ENCODE results near the gene DGKB. TPM values are rescaled to one million over a fixed set of nuclear protein-coding genes. Genes with fewer than 3 reads are reported as not detected.

The DGKB gene
- total RNA-seq, 1 donor from 2014 or later = 0.32 TPM

GRCh38 chr7:14446829-14447228, 455.7 kb downstream of the DGKB start:
- Mint-ChIP-seq H3K4me1 (ENCODE audit: unreplicated experiment) (no peaks in the 10 kb centered on the region), H3K4me3 (ENCODE audit: unreplicated experiment) (no peak overlapping the region), H3K9me3 (ENCODE audit: unreplicated experiment) (no peaks in the 10 kb centered on the region), H3K27me3 (ENCODE audit: unreplicated experiment) (peaks cover 3% of the 10 kb centered on the region), H3K27ac (ENCODE audit: unreplicated experiment) (no peak overlapping the region), H3K36me3 (ENCODE audit: unreplicated experiment) (no peaks in the 10 kb centered on the region)
- TF ChIP-seq CTCF (IDR thresholded peaks at IDR 0.05) = no peak
- DNase-seq (ENCODE audit: extremely low spot score, unreplicated experiment) = no peak

DNA sequence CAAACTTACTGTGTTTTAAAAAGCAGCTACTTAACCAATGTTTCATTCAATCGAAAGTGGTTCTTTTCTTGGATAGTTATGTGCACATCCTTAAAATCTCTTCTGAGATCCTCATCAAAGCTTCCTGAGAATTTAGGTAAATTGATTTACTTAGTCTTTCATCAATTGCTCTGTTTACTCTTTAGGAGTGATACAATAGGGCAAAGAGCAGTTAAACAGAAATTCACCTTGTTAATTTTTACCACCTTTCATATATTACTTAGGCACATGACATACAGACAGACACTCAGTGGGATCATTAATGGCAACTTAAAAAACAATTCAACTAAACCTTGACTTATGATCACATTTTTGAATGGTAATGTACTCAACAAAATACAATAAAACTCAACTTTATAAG, 456.3 kb downstream of the DGKB start:
- Mint-ChIP-seq H3K9me3 (ENCODE audit: unreplicated experiment) (no peaks in the 10 kb centered on the region), H3K4me1 (ENCODE audit: unreplicated experiment) (no peaks in the 10 kb centered on the region), H3K36me3 (ENCODE audit: unreplicated experiment) (no peaks in the 10 kb centered on the region), H3K27me3 (ENCODE audit: unreplicated experiment) (peaks cover 3% of the 10 kb centered on the region), H3K27ac (ENCODE audit: unreplicated experiment) (no peak overlapping the region), H3K4me3 (ENCODE audit: unreplicated experiment) (no peak overlapping the region)
- no peak for DNase-seq (ENCODE audit: extremely low spot score, unreplicated experiment)
- TF ChIP-seq CTCF (IDR thresholded peaks at IDR 0.05) = no peak

GRCh38 chr7:14438366-14438765, 464.2 kb downstream of the DGKB start:
- no peaks in the 10 kb centered on the region for H3K4me1 Mint-ChIP-seq (ENCODE audit: unreplicated experiment)
- no peak overlapping the region for H3K27ac Mint-ChIP-seq (ENCODE audit: unreplicated experiment)
- no peak overlapping the region for H3K4me3 Mint-ChIP-seq (ENCODE audit: unreplicated experiment)
- H3K36me3 Mint-ChIP-seq (ENCODE audit: unreplicated experiment) = no peaks in the 10 kb centered on the region
- H3K27me3 Mint-ChIP-seq (ENCODE audit: unreplicated experiment) = no peaks in the 10 kb centered on the region
- no peak for TF ChIP-seq CTCF (IDR thresholded peaks at IDR 0.05)
- DNase-seq (ENCODE audit: extremely low spot score, unreplicated experiment) = no peak
- H3K9me3 Mint-ChIP-seq (ENCODE audit: unreplicated experiment) = peaks cover 3% of the 10 kb centered on the region

DNA sequence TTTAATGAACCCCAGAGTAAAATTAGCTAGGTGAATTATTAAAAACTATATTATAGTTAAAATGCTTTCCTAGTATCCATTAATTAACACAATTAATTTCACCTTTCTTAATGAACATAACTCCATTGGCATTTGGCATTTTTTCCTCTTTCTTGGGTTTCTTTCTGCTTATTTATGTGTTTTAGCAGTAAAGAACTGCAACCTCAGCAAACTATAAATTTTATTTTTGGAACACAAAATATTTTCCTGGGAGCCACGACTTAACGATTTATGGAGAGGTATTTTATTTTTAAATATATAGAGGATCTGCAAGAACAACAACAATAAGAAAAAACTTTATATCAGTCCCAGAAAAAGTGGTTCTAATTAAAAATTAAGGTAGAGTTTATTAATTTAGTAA, 465.7 kb downstream of the DGKB start:
- H3K27me3 Mint-ChIP-seq (ENCODE audit: unreplicated experiment) = no peaks in the 10 kb centered on the region
- no peaks in the 10 kb centered on the region for H3K4me1 Mint-ChIP-seq (ENCODE audit: unreplicated experiment)
- DNase-seq (ENCODE audit: extremely low spot score, unreplicated experiment) = no peak
- H3K36me3 Mint-ChIP-seq (ENCODE audit: unreplicated experiment) = no peaks in the 10 kb centered on the region
- H3K9me3 Mint-ChIP-seq (ENCODE audit: unreplicated experiment) = peaks cover 3% of the 10 kb centered on the region
- TF ChIP-seq CTCF (IDR thresholded peaks at IDR 0.05) = no peak
- H3K4me3 Mint-ChIP-seq (ENCODE audit: unreplicated experiment) = no peak overlapping the region
- H3K27ac Mint-ChIP-seq (ENCODE audit: unreplicated experiment) = no peak overlapping the region

GRCh38 chr7:14432924-14433323, 469.6 kb downstream of the DGKB start:
- DNase-seq (ENCODE audit: extremely low spot score, unreplicated experiment) = no peak
- no peaks in the 10 kb centered on the region for H3K36me3 Mint-ChIP-seq (ENCODE audit: unreplicated experiment)
- H3K4me1 Mint-ChIP-seq (ENCODE audit: unreplicated experiment) = no peaks in the 10 kb centered on the region
- H3K27me3 Mint-ChIP-seq (ENCODE audit: unreplicated experiment) = no peaks in the 10 kb centered on the region
- peaks cover 7% of the 10 kb centered on the region for H3K9me3 Mint-ChIP-seq (ENCODE audit: unreplicated experiment)
- H3K4me3 Mint-ChIP-seq (ENCODE audit: unreplicated experiment) = no peak overlapping the region
- TF ChIP-seq CTCF (IDR thresholded peaks at IDR 0.05) = no peak
- H3K27ac Mint-ChIP-seq (ENCODE audit: unreplicated experiment) = no peak overlapping the region

Measured in osteocyte (in vitro differentiated cells).